Umbilical cord (tissue), 1 donor: Measurements from ENCODE around the gene NLRP9. TPM values are rescaled to one million over a fixed set of nuclear protein-coding genes. Genes with fewer than 3 reads are reported as not detected.

Experiments
- total RNA-seq: library from RNA; depleted of rRNA; stranded (reverse); fragments of >200 nt; gene quantifications from one replicate; pipeline ENCODE4 v1.2.3, GENCODE V29; 2014; ENCODE audit warnings: low replicate concordance; ENCODE audit not compliant: insufficient read depth

NLRP9 gene
- total RNA-seq, 1 donor from 2014 or later, result 1.2 TPM

Other genes starting within 250 kb of the NLRP9 start
- 67.9 TPM for gene SSC5D, start 250.0 kb downstream of the NLRP9 start, total RNA-seq
- gene SBK2, start 201.3 kb downstream of the NLRP9 start, total RNA-seq, result not detected
- gene SBK3, start 192.9 kb downstream of the NLRP9 start, total RNA-seq, result not detected
- gene ZNF579, start 157.6 kb downstream of the NLRP9 start, total RNA-seq, result 1.4 TPM
- 2.4 TPM for gene FIZ1, start 138.9 kb downstream of the NLRP9 start, total RNA-seq
- 7.2 TPM for gene ZNF524, start 138.1 kb downstream of the NLRP9 start, total RNA-seq
- gene ZNF865, start 132.8 kb downstream of the NLRP9 start, total RNA-seq, result 0.72 TPM
- 5.1 TPM for gene ZNF784, start 113.8 kb downstream of the NLRP9 start, total RNA-seq
- gene ZNF580, start 97.4 kb downstream of the NLRP9 start, total RNA-seq, result 17.1 TPM
- 20.0 TPM for gene ZNF581, start 94.8 kb downstream of the NLRP9 start, total RNA-seq
- gene CCDC106, start 90.2 kb downstream of the NLRP9 start, total RNA-seq, result 9.4 TPM
- 40.7 TPM for gene U2AF2, start 83.4 kb downstream of the NLRP9 start, total RNA-seq
- gene EPN1, start 63.2 kb downstream of the NLRP9 start, total RNA-seq, result 7.5 TPM
- gene RFPL4A, start 20.7 kb upstream of the NLRP9 start, total RNA-seq, result not detected
- gene RFPL4AL1, start 30.7 kb upstream of the NLRP9 start, total RNA-seq, result 20.2 TPM
- gene NLRP11, start 93.6 kb upstream of the NLRP9 start, total RNA-seq, result 0.48 TPM
- gene NLRP4, start 98.1 kb upstream of the NLRP9 start, total RNA-seq, result 0.24 TPM
- gene NLRP13, start 193.9 kb upstream of the NLRP9 start, total RNA-seq, result 1.2 TPM
- gene NLRP8, start 209.4 kb upstream of the NLRP9 start, total RNA-seq, result 0.72 TPM
- 0.24 TPM for gene NLRP5, start 248.4 kb upstream of the NLRP9 start, total RNA-seq